Keratinocyte (primary cell): Measurements from ENCODE around the gene COG4. TPM values are rescaled to one million over a fixed set of nuclear protein-coding genes. Genes with fewer than 3 reads are reported as not detected.

Experiments
- DNase-seq: peaks from one replicate; pipeline ENCODE4 v3.0.0-alpha.2; 2011; ENCODE audit warnings: low read depth, missing footprints, low spot score
- FAIRE-seq: peaks from 2 replicates; lab custom pipeline; 2011; peaks lifted over from hg19 to GRCh38; lab: Jason Lieb, UNC
- H2AFZ ChIP-seq: 2 replicates; pipeline ENCODE4 v1.6.0; 2012; ENCODE audit warnings: low read length, control low read depth, inconsistent platforms; ENCODE audit not compliant: control insufficient read depth
- H3K27ac ChIP-seq: 2 replicates; pipeline ENCODE4 v1.5.1; 2011; ENCODE audit warnings: low read length; ENCODE audit not compliant: control insufficient read depth, insufficient read depth
- H3K27me3 ChIP-seq: 3 replicates; pipeline ENCODE4 v1.6.0; 2011; ENCODE audit warnings: low read length; ENCODE audit not compliant: control insufficient read depth, insufficient read depth; ENCODE audit errors: extremely low read depth
- H3K36me3 ChIP-seq, 2 experiments: 2 replicates in 1 of 2; 3 replicates in 1 of 2; pipeline ENCODE4 v1.5.1; 2011; ENCODE audit warnings: low read length in 2 of 2, mild to moderate bottlenecking in 1 of 2; ENCODE audit not compliant: control insufficient read depth in 2 of 2, insufficient read depth in 2 of 2; ENCODE audit errors: extremely low read depth in 1 of 2
- H3K4me1 ChIP-seq: 3 replicates; pipeline ENCODE4 v1.5.1; 2011; ENCODE audit warnings: low read length; ENCODE audit not compliant: control insufficient read depth, insufficient read depth; ENCODE audit errors: extremely low read depth
- H3K4me2 ChIP-seq: 3 replicates; pipeline ENCODE4 v1.6.0; 2011; ENCODE audit warnings: low read depth, low read length; ENCODE audit not compliant: control insufficient read depth, insufficient read depth; ENCODE audit errors: extremely low read depth
- H3K4me3 ChIP-seq, 3 experiments: fragments of 200-600 bp in 1 of 3; sonication (generic) in 1 of 3; 2 replicates in 2 of 3; 3 replicates in 1 of 3; pipeline ENCODE4 v1.5.1; 2011 to 2016; ENCODE audit warnings: low read length in 3 of 3, mild to moderate bottlenecking in 3 of 3, control low read depth in 2 of 3, inconsistent platforms in 1 of 3, low read depth in 1 of 3, mixed read lengths in 1 of 3, mixed run types in 1 of 3, moderate library complexity in 1 of 3; ENCODE audit not compliant: control insufficient read depth in 2 of 3, insufficient read depth in 2 of 3; ENCODE audit errors: extremely low read depth in 1 of 3
- H3K79me2 ChIP-seq: 2 replicates; pipeline ENCODE4 v1.6.0; 2012; ENCODE audit warnings: low read length; ENCODE audit not compliant: control insufficient read depth, insufficient read depth
- H3K9ac ChIP-seq: 3 replicates; pipeline ENCODE4 v1.6.0; 2011; ENCODE audit warnings: low read length; ENCODE audit not compliant: control insufficient read depth, insufficient read depth; ENCODE audit errors: extremely low read depth
- H3K9me1 ChIP-seq: 3 replicates; pipeline ENCODE4 v1.6.0; 2011; ENCODE audit warnings: low read length; ENCODE audit not compliant: control insufficient read depth, insufficient read depth; ENCODE audit errors: extremely low read depth
- H3K9me3 ChIP-seq: 2 replicates; pipeline ENCODE4 v1.5.1; 2012; ENCODE audit warnings: low read depth, low read length; ENCODE audit not compliant: control insufficient read depth
- H4K20me1 ChIP-seq: 3 replicates; pipeline ENCODE4 v1.6.0; 2011; ENCODE audit warnings: low read length; ENCODE audit not compliant: control insufficient read depth, insufficient read depth; ENCODE audit errors: extremely low read depth
- EZH2 ChIP-seq: IDR thresholded peaks from one replicate; pipeline ENCODE4 v1.6.1; 2012; ENCODE audit warnings: inconsistent platforms, mild to moderate bottlenecking, low read length, moderate library complexity
- dilution Hi-C: fragments of 300-500 bp; cut with MboI; formaldehyde crosslinking; loops from one replicate; pipeline ENCODE4 v1.7.0; 2020; ENCODE audit warnings: low sequenced_read_pairs; ENCODE audit not compliant: extremely low pct_ligation_motif_present
- polyA plus RNA-seq, 5 experiments: library from polyadenylated mRNA; depleted of rRNA in 3 of 5; stranded (reverse) in 3 of 5; stranded (forward) in 1 of 5; unstranded in 1 of 5; fragments of >200 nt; gene quantifications; 1 replicate in 1 of 5; 2 replicates in 3 of 5; 3 replicates in 1 of 5; pipeline versions ENCODE4 v1.2.1 to v1.2.3, GENCODE V29; 2011 to 2012; ENCODE audit warnings: missing spikeins in 2 of 5, low read depth in 1 of 5, low replicate concordance in 1 of 5
- TF ChIP-seq, protein P1 (sequence below), 3 experiments: IDR thresholded peaks in 1 of 3; conservative IDR thresholded peaks in 1 of 3; optimal IDR thresholded peaks in 1 of 3; 2 replicates in 2 of 3; 3 replicates in 1 of 3; pipeline versions ENCODE3 to v1.5.1; 2011; ENCODE audit warnings: low read length in 3 of 3, mild to moderate bottlenecking in 3 of 3, moderate library complexity in 2 of 3, control low read depth in 1 of 3, inconsistent platforms in 1 of 3; ENCODE audit not compliant: insufficient read depth in 2 of 3; ENCODE audit errors: extremely low read depth in 1 of 3

COG4 gene
- polyA plus RNA-seq, 1 donor (not counting 4 experiments of a cell fraction or from before 2014, with no cell fraction given), result 38.9 TPM

- DNase-seq (no peak), FAIRE-seq (no peak)
- Histone ChIP-seq H3K27me3 (no peaks in the 10 kb centered on the region), H3K9me3 (no peaks in the 10 kb centered on the region), H3K4me3 (no peak overlapping the region), H3K79me2 (peaks cover 41% of the 10 kb centered on the region), H3K9ac (no peak overlapping the region), H3K36me3 (peaks cover 4 to 8% of the 10 kb centered on the region in 2 experiments), H2AFZ (no peak overlapping the region), H3K4me1 (peaks cover 17% of the 10 kb centered on the region), H3K9me1 (no peaks in the 10 kb centered on the region), H3K27ac (no peak overlapping the region), H4K20me1 (no peaks in the 10 kb centered on the region), H3K4me2 (no peak overlapping the region)
- TF ChIP-seq, protein P1, sequence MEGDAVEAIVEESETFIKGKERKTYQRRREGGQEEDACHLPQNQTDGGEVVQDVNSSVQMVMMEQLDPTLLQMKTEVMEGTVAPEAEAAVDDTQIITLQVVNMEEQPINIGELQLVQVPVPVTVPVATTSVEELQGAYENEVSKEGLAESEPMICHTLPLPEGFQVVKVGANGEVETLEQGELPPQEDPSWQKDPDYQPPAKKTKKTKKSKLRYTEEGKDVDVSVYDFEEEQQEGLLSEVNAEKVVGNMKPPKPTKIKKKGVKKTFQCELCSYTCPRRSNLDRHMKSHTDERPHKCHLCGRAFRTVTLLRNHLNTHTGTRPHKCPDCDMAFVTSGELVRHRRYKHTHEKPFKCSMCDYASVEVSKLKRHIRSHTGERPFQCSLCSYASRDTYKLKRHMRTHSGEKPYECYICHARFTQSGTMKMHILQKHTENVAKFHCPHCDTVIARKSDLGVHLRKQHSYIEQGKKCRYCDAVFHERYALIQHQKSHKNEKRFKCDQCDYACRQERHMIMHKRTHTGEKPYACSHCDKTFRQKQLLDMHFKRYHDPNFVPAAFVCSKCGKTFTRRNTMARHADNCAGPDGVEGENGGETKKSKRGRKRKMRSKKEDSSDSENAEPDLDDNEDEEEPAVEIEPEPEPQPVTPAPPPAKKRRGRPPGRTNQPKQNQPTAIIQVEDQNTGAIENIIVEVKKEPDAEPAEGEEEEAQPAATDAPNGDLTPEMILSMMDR (optimal IDR thresholded peaks at IDR 0.05 in 1 of 3, IDR thresholded peaks at IDR 0.05 in 1 of 3, conservative IDR thresholded peaks at IDR 0.05 in 1 of 3; ENCODE audit: extremely low read depth in 1 of 3, insufficient read depth in 2 of 3, low read length in 3 of 3), result no peak
- no peak for TF ChIP-seq EZH2
- dilution Hi-C loops, result no loop called here
These were observed 2.6 kb downstream of the COG4 start for GRCh38 chr16:70520612-70521297.

DNA sequence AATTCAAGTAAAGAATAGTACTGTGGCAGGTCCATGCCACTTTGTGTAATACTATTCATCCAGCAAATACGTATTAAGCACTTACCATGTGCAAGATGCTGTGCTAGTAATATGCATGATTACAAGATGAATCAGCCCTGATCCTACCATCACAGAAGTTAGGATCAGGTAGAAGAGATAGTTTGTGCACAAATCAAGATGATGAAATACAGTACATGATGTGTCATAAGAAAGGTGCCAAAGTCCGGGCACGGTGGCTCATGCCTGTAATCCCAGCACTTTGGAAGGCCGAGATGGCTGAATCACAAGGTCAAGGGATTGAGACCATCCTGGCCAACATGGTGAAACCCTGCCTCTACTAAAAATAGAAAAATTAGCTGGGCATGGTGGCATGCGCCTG, 10.9 kb downstream of the COG4 start:
- Histone ChIP-seq H3K4me1 (peaks cover 5% of the 10 kb centered on the region), H3K4me3 (no peak overlapping the region), H4K20me1 (no peaks in the 10 kb centered on the region), H3K27me3 (no peaks in the 10 kb centered on the region), H3K79me2 (no peaks in the 10 kb centered on the region), H3K36me3 (peaks cover 0 to 22% of the 10 kb centered on the region in 2 experiments), H3K27ac (no peak overlapping the region), H3K9me1 (no peaks in the 10 kb centered on the region), H2AFZ (no peak overlapping the region), H3K9me3 (no peaks in the 10 kb centered on the region), H3K9ac (no peak overlapping the region), H3K4me2 (no peak overlapping the region)
- DNase-seq, result no peak
- TF ChIP-seq EZH2, result no peak
- TF ChIP-seq, protein P1 (optimal IDR thresholded peaks at IDR 0.05 in 1 of 3, IDR thresholded peaks at IDR 0.05 in 1 of 3, conservative IDR thresholded peaks at IDR 0.05 in 1 of 3; ENCODE audit: extremely low read depth in 1 of 3, insufficient read depth in 2 of 3, low read length in 3 of 3), result no peak
- dilution Hi-C loops, result no loop called here
- FAIRE-seq, result no peak
